Measurements from ENCODE around the gene LRRC31.

The LRRC31 gene

DNA sequence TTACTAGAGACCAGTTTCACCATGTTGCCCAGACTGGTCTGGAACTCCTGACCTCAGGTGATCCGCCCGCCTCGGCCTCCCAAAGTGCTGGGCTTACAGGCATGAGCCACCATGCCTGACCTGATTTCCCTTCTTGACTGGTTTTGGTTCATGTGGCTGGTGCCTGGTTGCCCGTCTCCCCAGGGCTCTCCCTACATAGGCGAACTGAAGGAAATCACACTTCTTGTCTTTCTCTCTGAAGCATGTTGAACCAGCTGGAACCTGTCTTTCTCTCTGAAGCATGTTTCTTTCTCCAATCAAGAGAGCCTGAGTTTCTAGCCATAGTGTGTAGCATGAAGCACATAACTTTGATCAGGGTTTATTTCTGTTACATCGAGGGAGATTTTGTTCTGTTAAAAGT is 25.3 kb upstream of the LRRC31 start:
- TF ChIP-seq, protein P1, sequence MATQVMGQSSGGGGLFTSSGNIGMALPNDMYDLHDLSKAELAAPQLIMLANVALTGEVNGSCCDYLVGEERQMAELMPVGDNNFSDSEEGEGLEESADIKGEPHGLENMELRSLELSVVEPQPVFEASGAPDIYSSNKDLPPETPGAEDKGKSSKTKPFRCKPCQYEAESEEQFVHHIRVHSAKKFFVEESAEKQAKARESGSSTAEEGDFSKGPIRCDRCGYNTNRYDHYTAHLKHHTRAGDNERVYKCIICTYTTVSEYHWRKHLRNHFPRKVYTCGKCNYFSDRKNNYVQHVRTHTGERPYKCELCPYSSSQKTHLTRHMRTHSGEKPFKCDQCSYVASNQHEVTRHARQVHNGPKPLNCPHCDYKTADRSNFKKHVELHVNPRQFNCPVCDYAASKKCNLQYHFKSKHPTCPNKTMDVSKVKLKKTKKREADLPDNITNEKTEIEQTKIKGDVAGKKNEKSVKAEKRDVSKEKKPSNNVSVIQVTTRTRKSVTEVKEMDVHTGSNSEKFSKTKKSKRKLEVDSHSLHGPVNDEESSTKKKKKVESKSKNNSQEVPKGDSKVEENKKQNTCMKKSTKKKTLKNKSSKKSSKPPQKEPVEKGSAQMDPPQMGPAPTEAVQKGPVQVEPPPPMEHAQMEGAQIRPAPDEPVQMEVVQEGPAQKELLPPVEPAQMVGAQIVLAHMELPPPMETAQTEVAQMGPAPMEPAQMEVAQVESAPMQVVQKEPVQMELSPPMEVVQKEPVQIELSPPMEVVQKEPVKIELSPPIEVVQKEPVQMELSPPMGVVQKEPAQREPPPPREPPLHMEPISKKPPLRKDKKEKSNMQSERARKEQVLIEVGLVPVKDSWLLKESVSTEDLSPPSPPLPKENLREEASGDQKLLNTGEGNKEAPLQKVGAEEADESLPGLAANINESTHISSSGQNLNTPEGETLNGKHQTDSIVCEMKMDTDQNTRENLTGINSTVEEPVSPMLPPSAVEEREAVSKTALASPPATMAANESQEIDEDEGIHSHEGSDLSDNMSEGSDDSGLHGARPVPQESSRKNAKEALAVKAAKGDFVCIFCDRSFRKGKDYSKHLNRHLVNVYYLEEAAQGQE (IDR thresholded peaks at IDR 0.05; ENCODE audit: insufficient read depth in 1 of 2, low read depth in 2 of 2, low read length in 2 of 2), result no peak
- no peak for TF ChIP-seq FOXP2 (optimal IDR thresholded peaks at IDR 0.05; ENCODE audit: borderline replicate concordance, extremely low read depth, extremely low read length, insufficient read depth)
- TF ChIP-seq POLR2AphosphoS5 (IDR thresholded peaks at IDR 0.05; ENCODE audit: low read depth, low read length), result no peak
- no peak for TF ChIP-seq SIN3A (IDR thresholded peaks at IDR 0.05; ENCODE audit: borderline replicate concordance, insufficient read depth, low read length)
- no peak for TF ChIP-seq TAF1 (IDR thresholded peaks at IDR 0.05; ENCODE audit: borderline replicate concordance, insufficient read depth, low read length)

DNA sequence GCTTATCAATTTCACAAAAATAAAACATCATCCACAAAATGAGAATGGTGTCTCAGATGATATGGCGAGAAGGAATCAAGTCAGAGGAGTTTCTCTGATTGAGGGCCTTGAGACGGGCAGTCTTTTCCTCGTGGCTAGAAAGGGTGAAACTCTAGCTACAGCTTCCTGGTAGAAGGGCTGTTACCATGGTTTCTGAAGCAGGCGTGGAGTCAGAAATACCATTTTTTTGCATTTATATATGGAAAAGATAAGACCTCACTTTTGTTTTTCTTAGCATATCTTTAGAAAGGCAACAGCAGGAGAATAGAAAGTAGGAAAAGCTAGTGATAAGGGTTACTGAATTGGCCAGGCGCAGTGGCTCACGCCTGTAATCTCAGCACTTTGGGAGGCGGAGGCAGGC is 24.4 kb upstream of the LRRC31 start:
- TF ChIP-seq SIN3A (IDR thresholded peaks at IDR 0.05; ENCODE audit: borderline replicate concordance, insufficient read depth, low read length), result no peak
- TF ChIP-seq FOXP2 (optimal IDR thresholded peaks at IDR 0.05; ENCODE audit: borderline replicate concordance, extremely low read depth, extremely low read length, insufficient read depth), result no peak
- TF ChIP-seq, protein P1 (IDR thresholded peaks at IDR 0.05; ENCODE audit: insufficient read depth in 1 of 2, low read depth in 2 of 2, low read length in 2 of 2), result no peak
- TF ChIP-seq POLR2AphosphoS5 (IDR thresholded peaks at IDR 0.05; ENCODE audit: low read depth, low read length), result no peak
- no peak for TF ChIP-seq TAF1 (IDR thresholded peaks at IDR 0.05; ENCODE audit: borderline replicate concordance, insufficient read depth, low read length)

DNA sequence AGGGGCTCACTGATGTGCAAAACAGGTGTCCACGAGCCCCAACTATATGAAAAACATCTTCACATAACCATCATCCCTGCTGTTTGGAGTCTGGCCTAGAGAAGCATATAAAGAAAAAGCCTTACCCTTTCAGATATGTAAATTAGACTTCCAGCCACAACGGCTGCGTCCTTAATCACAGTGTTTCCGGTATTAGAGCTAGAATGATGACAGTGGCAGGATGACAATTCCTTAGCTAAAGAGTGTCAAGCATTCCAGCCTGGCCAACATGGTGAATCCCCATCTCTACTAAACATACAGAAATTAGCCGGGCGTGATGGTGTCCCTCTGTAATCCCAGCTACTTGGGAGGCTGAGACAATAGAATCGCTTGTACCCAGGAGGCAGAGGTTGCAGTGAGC is 22.2 kb upstream of the LRRC31 start:
- TF ChIP-seq FOXP2 (optimal IDR thresholded peaks at IDR 0.05; ENCODE audit: borderline replicate concordance, extremely low read depth, extremely low read length, insufficient read depth), result no peak
- no peak for TF ChIP-seq TAF1 (IDR thresholded peaks at IDR 0.05; ENCODE audit: borderline replicate concordance, insufficient read depth, low read length)
- TF ChIP-seq POLR2AphosphoS5 (IDR thresholded peaks at IDR 0.05; ENCODE audit: low read depth, low read length), result no peak

DNA sequence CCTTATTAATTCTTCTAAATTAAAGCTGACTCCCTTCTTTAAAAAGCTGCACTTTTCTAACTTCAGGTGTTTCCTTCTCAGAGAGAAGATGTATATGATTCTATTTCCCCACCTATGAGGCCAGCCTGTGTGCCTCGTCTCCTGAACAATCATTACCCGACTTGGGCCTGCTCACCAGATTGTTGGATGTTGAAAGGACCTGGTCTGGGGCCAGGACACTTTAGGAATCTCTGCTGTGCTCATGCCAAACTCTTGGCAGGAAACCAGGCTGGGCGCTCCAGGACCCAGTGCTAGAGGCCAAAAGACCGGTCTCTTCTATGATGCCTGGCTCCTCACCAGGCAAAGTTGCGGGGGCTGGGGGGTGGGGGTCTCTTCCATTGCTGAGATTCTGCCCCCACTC is 16.9 kb upstream of the LRRC31 start:
- TF ChIP-seq FOXP2 (optimal IDR thresholded peaks at IDR 0.05; ENCODE audit: borderline replicate concordance, extremely low read depth, extremely low read length, insufficient read depth) (no peak), SIN3A (IDR thresholded peaks at IDR 0.05; ENCODE audit: borderline replicate concordance, insufficient read depth, low read length) (no peak), TAF1 (IDR thresholded peaks at IDR 0.05; ENCODE audit: borderline replicate concordance, insufficient read depth, low read length) (no peak), POLR2AphosphoS5 (IDR thresholded peaks at IDR 0.05; ENCODE audit: low read depth, low read length) (no peak)
- TF ChIP-seq, protein P1 (IDR thresholded peaks at IDR 0.05; ENCODE audit: insufficient read depth in 1 of 2, low read depth in 2 of 2, low read length in 2 of 2), result no peak

DNA sequence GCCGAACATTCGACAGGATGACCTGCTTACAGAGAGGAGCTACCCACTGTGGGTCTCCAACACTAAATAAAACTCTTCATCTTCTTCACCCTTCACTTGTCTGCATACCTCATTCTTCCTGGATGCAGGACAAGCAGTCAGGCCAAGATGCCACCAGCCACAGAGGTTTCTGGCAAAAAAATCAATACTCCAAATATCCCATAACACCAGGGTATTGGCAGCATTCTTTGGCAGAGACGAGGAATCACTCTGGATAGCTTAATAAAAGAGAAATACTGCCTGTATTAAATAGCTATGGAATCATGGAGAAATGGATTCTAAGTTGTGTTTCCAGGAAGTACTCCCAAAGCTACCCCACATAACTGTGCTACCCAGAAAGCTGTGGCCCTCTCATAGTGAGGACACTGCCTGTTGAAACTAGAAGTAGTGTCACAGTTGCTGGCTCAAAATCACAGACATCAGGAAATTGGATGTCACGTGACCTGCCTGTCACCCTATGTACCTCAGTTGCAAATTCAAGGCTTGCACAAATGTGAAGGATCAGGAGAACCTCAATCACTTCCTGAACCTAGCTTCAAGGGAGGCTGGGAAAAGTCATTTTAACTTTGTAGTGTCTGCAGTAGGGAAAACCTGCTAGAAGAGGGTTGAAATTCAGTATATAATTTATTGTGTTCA is 11.0 kb upstream of the LRRC31 start:
- TF ChIP-seq POLR2AphosphoS5 (IDR thresholded peaks at IDR 0.05; ENCODE audit: low read depth, low read length) (no peak), FOXP2 (optimal IDR thresholded peaks at IDR 0.05; ENCODE audit: borderline replicate concordance, extremely low read depth, extremely low read length, insufficient read depth) (no peak), SIN3A (IDR thresholded peaks at IDR 0.05; ENCODE audit: borderline replicate concordance, insufficient read depth, low read length) (no peak), TAF1 (IDR thresholded peaks at IDR 0.05; ENCODE audit: borderline replicate concordance, insufficient read depth, low read length) (no peak)
- TF ChIP-seq, protein P1 (IDR thresholded peaks at IDR 0.05; ENCODE audit: insufficient read depth in 1 of 2, low read depth in 2 of 2, low read length in 2 of 2), result no peak

All from PFSK-1 (cell line).